ENCODE measurements around the gene ZDHHC3.

ZDHHC3 gene

DNA sequence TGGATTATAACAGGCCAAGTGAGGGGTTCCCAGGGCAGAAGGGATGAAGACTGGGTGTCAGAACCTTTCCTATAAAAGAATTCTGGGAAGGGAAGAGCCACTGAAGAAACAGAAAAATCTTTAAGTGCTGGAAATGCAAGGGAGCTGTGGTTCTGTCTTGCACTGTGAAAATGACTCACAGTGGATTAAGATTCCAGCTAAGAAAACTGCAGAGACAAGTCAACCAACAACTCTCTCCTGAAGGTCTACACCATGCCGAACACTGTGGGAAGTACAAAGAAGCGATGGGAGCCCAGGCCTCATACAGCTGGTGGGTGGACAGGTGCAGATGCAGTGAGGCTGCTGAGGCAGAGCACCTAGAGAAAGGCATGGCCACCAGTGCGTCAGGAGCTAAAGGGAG lies 27.7 kb downstream of the ZDHHC3 start:
- Histone ChIP-seq H4K20me1 (ENCODE audit: insufficient read depth, low read length, poor library complexity, severe bottlenecking) (peaks cover 16% of the 10 kb centered on the region), H3K4me1 (ENCODE audit: insufficient read depth, low read length, poor library complexity, severe bottlenecking) (peaks cover 10% of the 10 kb centered on the region), H3K27me3 (ENCODE audit: insufficient read depth, low read length, poor library complexity, severe bottlenecking) (no peaks in the 10 kb centered on the region), H3K4me3 (ENCODE audit: low read length, poor library complexity, severe bottlenecking) (no peak overlapping the region), H3K36me3 (ENCODE audit: insufficient read depth, low read length) (peaks cover 19% of the 10 kb centered on the region; the same call in 1 of the 2 replicates), H3K9me3 (ENCODE audit: insufficient read depth, low read depth, low read length) (no peaks in the 10 kb centered on the region), H3K9ac (ENCODE audit: low read depth, low read length, poor library complexity, severe bottlenecking) (no peak overlapping the region), H2AFZ (ENCODE audit: low read length) (no peak overlapping the region), H3F3A (ENCODE audit: low read depth) (no peaks in the 10 kb centered on the region), H3K79me2 (ENCODE audit: insufficient read depth, low read length) (peaks cover 6% of the 10 kb centered on the region; the same call in 1 of the 2 replicates), H3K9me2 (replicated peaks; ENCODE audit: low read depth, low read length) (no peaks in the 10 kb centered on the region), H3K4me2 (ENCODE audit: low read depth, low read length, poor library complexity, severe bottlenecking) (no peak overlapping the region)
- TF ChIP-seq EZH2phosphoT487 (IDR thresholded peaks at IDR 0.05; ENCODE audit: borderline replicate concordance): no peak
- TF ChIP-seq, protein P1, sequence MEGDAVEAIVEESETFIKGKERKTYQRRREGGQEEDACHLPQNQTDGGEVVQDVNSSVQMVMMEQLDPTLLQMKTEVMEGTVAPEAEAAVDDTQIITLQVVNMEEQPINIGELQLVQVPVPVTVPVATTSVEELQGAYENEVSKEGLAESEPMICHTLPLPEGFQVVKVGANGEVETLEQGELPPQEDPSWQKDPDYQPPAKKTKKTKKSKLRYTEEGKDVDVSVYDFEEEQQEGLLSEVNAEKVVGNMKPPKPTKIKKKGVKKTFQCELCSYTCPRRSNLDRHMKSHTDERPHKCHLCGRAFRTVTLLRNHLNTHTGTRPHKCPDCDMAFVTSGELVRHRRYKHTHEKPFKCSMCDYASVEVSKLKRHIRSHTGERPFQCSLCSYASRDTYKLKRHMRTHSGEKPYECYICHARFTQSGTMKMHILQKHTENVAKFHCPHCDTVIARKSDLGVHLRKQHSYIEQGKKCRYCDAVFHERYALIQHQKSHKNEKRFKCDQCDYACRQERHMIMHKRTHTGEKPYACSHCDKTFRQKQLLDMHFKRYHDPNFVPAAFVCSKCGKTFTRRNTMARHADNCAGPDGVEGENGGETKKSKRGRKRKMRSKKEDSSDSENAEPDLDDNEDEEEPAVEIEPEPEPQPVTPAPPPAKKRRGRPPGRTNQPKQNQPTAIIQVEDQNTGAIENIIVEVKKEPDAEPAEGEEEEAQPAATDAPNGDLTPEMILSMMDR (conservative IDR thresholded peaks at IDR 0.05; ENCODE audit: low read length): no peak

DNA sequence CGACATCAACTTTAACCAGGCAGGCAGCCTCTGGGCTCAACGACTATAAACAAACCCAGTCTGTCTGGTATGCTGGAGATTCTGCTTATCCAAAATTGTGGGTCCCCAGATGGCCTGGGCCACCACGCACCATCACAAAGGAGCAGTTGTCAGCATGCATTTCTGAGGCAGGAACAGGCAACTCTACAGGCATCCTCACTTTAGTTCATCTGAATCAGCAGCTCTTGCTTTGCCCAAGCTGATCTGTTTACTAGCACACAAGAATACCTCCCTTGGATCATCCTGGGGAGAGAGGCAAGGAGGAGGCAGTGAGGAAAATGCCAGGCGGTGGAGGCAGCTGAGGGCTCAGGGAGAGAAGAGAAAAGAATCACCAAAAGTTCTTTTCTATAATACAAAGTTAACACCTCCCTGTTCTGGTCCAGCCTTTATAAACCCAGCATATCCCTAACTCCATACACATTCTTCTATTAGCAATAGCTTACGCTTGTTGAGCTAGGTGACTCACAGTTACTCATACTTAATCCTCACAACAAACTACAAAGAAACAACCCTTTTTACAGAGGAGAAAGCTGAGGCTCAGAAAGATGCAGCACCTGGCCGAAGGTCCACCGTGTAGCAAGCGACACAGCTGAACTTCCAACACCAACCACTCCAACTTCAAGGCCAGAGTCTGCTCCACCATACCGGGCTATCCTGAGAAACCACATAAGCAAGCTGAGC lies 33.6 kb downstream of the ZDHHC3 start:
- H2AFZ ChIP-seq (ENCODE audit: low read length): no peak overlapping the region
- H3K4me2 ChIP-seq (ENCODE audit: low read depth, low read length, poor library complexity, severe bottlenecking): no peak overlapping the region
- H3K9ac ChIP-seq (ENCODE audit: low read depth, low read length, poor library complexity, severe bottlenecking): no peak overlapping the region
- H3K79me2 ChIP-seq (ENCODE audit: insufficient read depth, low read length): no peaks in the 10 kb centered on the region
- H3K36me3 ChIP-seq (ENCODE audit: insufficient read depth, low read length): peaks cover 59% of the 10 kb centered on the region; the same call in 1 of the 2 replicates
- H3K9me3 ChIP-seq (ENCODE audit: insufficient read depth, low read depth, low read length): no peaks in the 10 kb centered on the region
- TF ChIP-seq EZH2phosphoT487 (IDR thresholded peaks at IDR 0.05; ENCODE audit: borderline replicate concordance): no peak
- TF ChIP-seq, protein P1 (conservative IDR thresholded peaks at IDR 0.05; ENCODE audit: low read length): no peak
- H3K4me1 ChIP-seq (ENCODE audit: insufficient read depth, low read length, poor library complexity, severe bottlenecking): no peaks in the 10 kb centered on the region
- no peaks in the 10 kb centered on the region for H3F3A ChIP-seq (ENCODE audit: low read depth)
- no peaks in the 10 kb centered on the region for H3K27me3 ChIP-seq (ENCODE audit: insufficient read depth, low read length, poor library complexity, severe bottlenecking)
- no peaks in the 10 kb centered on the region for H4K20me1 ChIP-seq (ENCODE audit: insufficient read depth, low read length, poor library complexity, severe bottlenecking)
- H3K4me3 ChIP-seq (ENCODE audit: low read length, poor library complexity, severe bottlenecking): no peak overlapping the region
- H3K9me2 ChIP-seq (replicated peaks; ENCODE audit: low read depth, low read length): no peaks in the 10 kb centered on the region

DNA sequence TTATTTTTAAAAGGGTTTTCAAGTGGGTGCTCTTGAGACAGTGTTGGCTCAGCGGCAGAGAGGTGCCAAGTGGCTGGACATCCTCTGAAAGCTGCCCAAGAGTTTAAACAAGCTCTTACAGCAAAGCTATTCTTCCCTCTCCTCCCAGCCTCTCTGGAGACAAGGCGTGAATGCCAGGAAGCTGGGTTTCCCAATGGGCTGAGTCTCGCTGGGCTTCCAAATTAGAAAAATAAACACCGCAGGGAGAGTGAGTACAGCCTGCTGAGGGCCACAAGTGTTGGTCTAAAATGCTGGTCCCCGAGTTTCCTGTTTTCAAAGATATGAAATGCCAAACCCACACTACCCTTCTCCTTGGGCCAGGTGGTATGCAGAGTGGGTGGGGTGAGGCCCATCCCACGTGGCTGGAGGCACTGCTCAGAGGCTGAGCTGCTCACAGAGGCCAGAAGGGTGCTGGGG lies 36.4 kb downstream of the ZDHHC3 start:
- no peaks in the 10 kb centered on the region for H3K4me1 ChIP-seq (ENCODE audit: insufficient read depth, low read length, poor library complexity, severe bottlenecking)
- TF ChIP-seq, protein P1 (conservative IDR thresholded peaks at IDR 0.05; ENCODE audit: low read length): no peak
- TF ChIP-seq EZH2phosphoT487 (IDR thresholded peaks at IDR 0.05; ENCODE audit: borderline replicate concordance): no peak
- no peaks in the 10 kb centered on the region for H3K9me2 ChIP-seq (replicated peaks; ENCODE audit: low read depth, low read length)
- no peak overlapping the region for H3K9ac ChIP-seq (ENCODE audit: low read depth, low read length, poor library complexity, severe bottlenecking)
- no peak overlapping the region for H3K4me3 ChIP-seq (ENCODE audit: low read length, poor library complexity, severe bottlenecking)
- no peaks in the 10 kb centered on the region for H3K79me2 ChIP-seq (ENCODE audit: insufficient read depth, low read length)
- H2AFZ ChIP-seq (ENCODE audit: low read length): no peak overlapping the region
- no peaks in the 10 kb centered on the region for H3K9me3 ChIP-seq (ENCODE audit: insufficient read depth, low read depth, low read length)
- no peaks in the 10 kb centered on the region for H3F3A ChIP-seq (ENCODE audit: low read depth)
- H4K20me1 ChIP-seq (ENCODE audit: insufficient read depth, low read length, poor library complexity, severe bottlenecking): no peaks in the 10 kb centered on the region
- peaks cover 55% of the 10 kb centered on the region; the same call in 1 of the 2 replicates for H3K36me3 ChIP-seq (ENCODE audit: insufficient read depth, low read length)
- no peak overlapping the region for H3K4me2 ChIP-seq (ENCODE audit: low read depth, low read length, poor library complexity, severe bottlenecking)
- H3K27me3 ChIP-seq (ENCODE audit: insufficient read depth, low read length, poor library complexity, severe bottlenecking): no peaks in the 10 kb centered on the region

Measured in Loucy (cell line).